ENCODE results near the gene MBD5. TPM values are rescaled to one million over a fixed set of nuclear protein-coding genes. Genes with fewer than 3 reads are reported as not detected.

The MBD5 gene
- total RNA-seq, 1 experiment from 2014 or later: 5.2 TPM

GRCh38 chr2:148172131-148172753 is 151.4 kb downstream of the MBD5 start:
- in situ Hi-C loops (cut with HindIII; ENCODE audit: low pct_unique_long_range_greater_than_20kb, low sequenced_read_pairs): no loop called here
- no peak for DNase-seq (ENCODE audit: low read depth, low spot score)

GRCh38 chr2:148173168-148173567 is 152.3 kb downstream of the MBD5 start:
- in situ Hi-C loops (cut with HindIII; ENCODE audit: low pct_unique_long_range_greater_than_20kb, low sequenced_read_pairs): no loop called here
- no peak for DNase-seq (ENCODE audit: low read depth, low spot score)

- DNase-seq (ENCODE audit: low read depth, low spot score): no peak
- in situ Hi-C loops (cut with HindIII; ENCODE audit: low pct_unique_long_range_greater_than_20kb, low sequenced_read_pairs): no loop called here
These were observed 156.7 kb downstream of the MBD5 start for GRCh38 chr2:148177559-148177958.

GRCh38 chr2:148179724-148180123 is 158.8 kb downstream of the MBD5 start:
- no peak for DNase-seq (ENCODE audit: low read depth, low spot score)
- in situ Hi-C loops (cut with HindIII; ENCODE audit: low pct_unique_long_range_greater_than_20kb, low sequenced_read_pairs): no loop called here

GRCh38 chr2:148184976-148185375 is 164.1 kb downstream of the MBD5 start:
- in situ Hi-C loops (cut with HindIII; ENCODE audit: low pct_unique_long_range_greater_than_20kb, low sequenced_read_pairs): no loop called here
- DNase-seq (ENCODE audit: low read depth, low spot score): no peak

GRCh38 chr2:148194882-148195281 is 174.0 kb downstream of the MBD5 start:
- in situ Hi-C loops (cut with HindIII; ENCODE audit: low pct_unique_long_range_greater_than_20kb, low sequenced_read_pairs): no loop called here
- no peak for DNase-seq (ENCODE audit: low read depth, low spot score)

- peak; percentile 80 for DNase-seq (ENCODE audit: low read depth, low spot score)
- in situ Hi-C loops (cut with HindIII; ENCODE audit: low pct_unique_long_range_greater_than_20kb, low sequenced_read_pairs): no loop called here
These were observed 180.4 kb downstream of the MBD5 start for GRCh38 chr2:148201075-148202004.

GRCh38 chr2:148202237-148202636 is 181.3 kb downstream of the MBD5 start:
- in situ Hi-C loops (cut with HindIII; ENCODE audit: low pct_unique_long_range_greater_than_20kb, low sequenced_read_pairs): no loop called here
- DNase-seq (ENCODE audit: low read depth, low spot score): no peak

- no peak for DNase-seq (ENCODE audit: low read depth, low spot score)
- in situ Hi-C loops (cut with HindIII; ENCODE audit: low pct_unique_long_range_greater_than_20kb, low sequenced_read_pairs): no loop called here
These were observed 186.2 kb downstream of the MBD5 start for GRCh38 chr2:148207111-148207510.

GRCh38 chr2:148209603-148210002 is 188.7 kb downstream of the MBD5 start:
- in situ Hi-C loops (cut with HindIII; ENCODE audit: low pct_unique_long_range_greater_than_20kb, low sequenced_read_pairs): no loop called here
- DNase-seq (ENCODE audit: low read depth, low spot score): peak; percentile 21

GRCh38 chr2:148218326-148219075 is 197.6 kb downstream of the MBD5 start:
- in situ Hi-C loops (cut with HindIII; ENCODE audit: low pct_unique_long_range_greater_than_20kb, low sequenced_read_pairs): no loop called here
- DNase-seq (ENCODE audit: low read depth, low spot score): no peak

GRCh38 chr2:148221166-148221565 is 200.3 kb downstream of the MBD5 start:
- in situ Hi-C loops (cut with HindIII; ENCODE audit: low pct_unique_long_range_greater_than_20kb, low sequenced_read_pairs): no loop called here
- DNase-seq (ENCODE audit: low read depth, low spot score): no peak

GRCh38 chr2:148221926-148222325 is 201.0 kb downstream of the MBD5 start:
- in situ Hi-C loops (cut with HindIII; ENCODE audit: low pct_unique_long_range_greater_than_20kb, low sequenced_read_pairs): no loop called here
- no peak for DNase-seq (ENCODE audit: low read depth, low spot score)

- no peak for DNase-seq (ENCODE audit: low read depth, low spot score)
- in situ Hi-C loops (cut with HindIII; ENCODE audit: low pct_unique_long_range_greater_than_20kb, low sequenced_read_pairs): no loop called here
These were observed 211.0 kb downstream of the MBD5 start for GRCh38 chr2:148231858-148232257.

- in situ Hi-C loops (cut with HindIII; ENCODE audit: low pct_unique_long_range_greater_than_20kb, low sequenced_read_pairs): no loop called here
- no peak for DNase-seq (ENCODE audit: low read depth, low spot score)
These were observed 213.3 kb downstream of the MBD5 start for GRCh38 chr2:148234143-148234542.

- no peak for DNase-seq (ENCODE audit: low read depth, low spot score)
- in situ Hi-C loops (cut with HindIII; ENCODE audit: low pct_unique_long_range_greater_than_20kb, low sequenced_read_pairs): no loop called here
These were observed 217.0 kb downstream of the MBD5 start for GRCh38 chr2:148237911-148238310.

- no peak for DNase-seq (ENCODE audit: low read depth, low spot score)
- in situ Hi-C loops (cut with HindIII; ENCODE audit: low pct_unique_long_range_greater_than_20kb, low sequenced_read_pairs): no loop called here
These were observed 217.7 kb downstream of the MBD5 start for GRCh38 chr2:148238561-148238960.

- in situ Hi-C loops (cut with HindIII; ENCODE audit: low pct_unique_long_range_greater_than_20kb, low sequenced_read_pairs): no loop called here
- no peak for DNase-seq (ENCODE audit: low read depth, low spot score)
These were observed 219.9 kb downstream of the MBD5 start for GRCh38 chr2:148240838-148241237.
